C4-2B (cell line): ENCODE measurements around the gene DEK.

Experiments
- ZFX ChIP-seq: fragments of 450-650 bp; IDR thresholded peaks from 2 replicates; pipeline ENCODE4 v1.6.1; 2017
- TF ChIP-seq, protein P1 (sequence below): fragments of 450-650 bp; conservative IDR thresholded peaks from 2 replicates; pipeline ENCODE4 v1.5.1; 2017; ENCODE audit warnings: mild to moderate bottlenecking

DNA sequence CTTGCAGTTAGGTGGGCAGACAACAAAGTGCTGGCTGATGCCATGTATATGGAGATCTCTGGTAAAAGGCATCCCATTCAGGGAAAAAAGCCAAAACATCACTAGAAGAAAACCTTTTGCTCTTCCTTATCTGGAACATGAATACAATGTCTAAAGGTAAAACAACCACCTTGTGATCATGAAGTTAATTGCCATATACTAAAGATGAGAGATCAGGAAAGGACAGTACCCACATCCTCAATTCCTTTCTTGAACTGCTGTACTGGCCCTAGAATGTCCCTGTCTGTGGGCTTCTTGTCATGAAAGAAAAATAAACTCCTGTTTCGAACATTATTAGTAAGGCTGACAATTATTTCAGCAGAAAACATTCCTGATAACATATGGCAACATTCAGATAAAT is 19.3 kb downstream of the DEK start:
- TF ChIP-seq, protein P1, sequence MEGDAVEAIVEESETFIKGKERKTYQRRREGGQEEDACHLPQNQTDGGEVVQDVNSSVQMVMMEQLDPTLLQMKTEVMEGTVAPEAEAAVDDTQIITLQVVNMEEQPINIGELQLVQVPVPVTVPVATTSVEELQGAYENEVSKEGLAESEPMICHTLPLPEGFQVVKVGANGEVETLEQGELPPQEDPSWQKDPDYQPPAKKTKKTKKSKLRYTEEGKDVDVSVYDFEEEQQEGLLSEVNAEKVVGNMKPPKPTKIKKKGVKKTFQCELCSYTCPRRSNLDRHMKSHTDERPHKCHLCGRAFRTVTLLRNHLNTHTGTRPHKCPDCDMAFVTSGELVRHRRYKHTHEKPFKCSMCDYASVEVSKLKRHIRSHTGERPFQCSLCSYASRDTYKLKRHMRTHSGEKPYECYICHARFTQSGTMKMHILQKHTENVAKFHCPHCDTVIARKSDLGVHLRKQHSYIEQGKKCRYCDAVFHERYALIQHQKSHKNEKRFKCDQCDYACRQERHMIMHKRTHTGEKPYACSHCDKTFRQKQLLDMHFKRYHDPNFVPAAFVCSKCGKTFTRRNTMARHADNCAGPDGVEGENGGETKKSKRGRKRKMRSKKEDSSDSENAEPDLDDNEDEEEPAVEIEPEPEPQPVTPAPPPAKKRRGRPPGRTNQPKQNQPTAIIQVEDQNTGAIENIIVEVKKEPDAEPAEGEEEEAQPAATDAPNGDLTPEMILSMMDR = no peak
- no peak for TF ChIP-seq ZFX
